ENCODE results near the gene AKR7A2. TPM values are rescaled to one million over a fixed set of nuclear protein-coding genes. Genes with fewer than 3 reads are reported as not detected.

Gene AKR7A2
- polyA plus RNA-seq, 1 donor (not counting 4 experiments of a cell fraction or from before 2014, with no cell fraction given): 21.4 TPM

- no peak overlapping the region for H2AFZ ChIP-seq (ENCODE audit: control insufficient read depth, low read length)
- H3K4me3 ChIP-seq (ENCODE audit: control insufficient read depth in 2 of 3, extremely low read depth in 1 of 3, insufficient read depth in 2 of 3, low read depth in 1 of 3, low read length in 3 of 3): no peak overlapping the region
- H3K36me3 ChIP-seq (ENCODE audit: control insufficient read depth in 2 of 2, extremely low read depth in 1 of 2, insufficient read depth in 2 of 2, low read length in 2 of 2): peaks cover 0 to 23% of the 10 kb centered on the region in 2 experiments
- no peak overlapping the region for H3K4me2 ChIP-seq (ENCODE audit: control insufficient read depth, extremely low read depth, insufficient read depth, low read depth, low read length)
- FAIRE-seq (no peak), DNase-seq (ENCODE audit: low read depth, low spot score) (no peak)
- H3K9me3 ChIP-seq (ENCODE audit: control insufficient read depth, low read depth, low read length): no peaks in the 10 kb centered on the region
- TF ChIP-seq EZH2 (IDR thresholded peaks at IDR 0.05; ENCODE audit: low read length): no peak
- TF ChIP-seq, protein P1, sequence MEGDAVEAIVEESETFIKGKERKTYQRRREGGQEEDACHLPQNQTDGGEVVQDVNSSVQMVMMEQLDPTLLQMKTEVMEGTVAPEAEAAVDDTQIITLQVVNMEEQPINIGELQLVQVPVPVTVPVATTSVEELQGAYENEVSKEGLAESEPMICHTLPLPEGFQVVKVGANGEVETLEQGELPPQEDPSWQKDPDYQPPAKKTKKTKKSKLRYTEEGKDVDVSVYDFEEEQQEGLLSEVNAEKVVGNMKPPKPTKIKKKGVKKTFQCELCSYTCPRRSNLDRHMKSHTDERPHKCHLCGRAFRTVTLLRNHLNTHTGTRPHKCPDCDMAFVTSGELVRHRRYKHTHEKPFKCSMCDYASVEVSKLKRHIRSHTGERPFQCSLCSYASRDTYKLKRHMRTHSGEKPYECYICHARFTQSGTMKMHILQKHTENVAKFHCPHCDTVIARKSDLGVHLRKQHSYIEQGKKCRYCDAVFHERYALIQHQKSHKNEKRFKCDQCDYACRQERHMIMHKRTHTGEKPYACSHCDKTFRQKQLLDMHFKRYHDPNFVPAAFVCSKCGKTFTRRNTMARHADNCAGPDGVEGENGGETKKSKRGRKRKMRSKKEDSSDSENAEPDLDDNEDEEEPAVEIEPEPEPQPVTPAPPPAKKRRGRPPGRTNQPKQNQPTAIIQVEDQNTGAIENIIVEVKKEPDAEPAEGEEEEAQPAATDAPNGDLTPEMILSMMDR (optimal IDR thresholded peaks at IDR 0.05 in 1 of 3, IDR thresholded peaks at IDR 0.05 in 1 of 3, conservative IDR thresholded peaks at IDR 0.05 in 1 of 3; ENCODE audit: extremely low read depth in 1 of 3, insufficient read depth in 2 of 3, low read length in 3 of 3): no peak
- no peaks in the 10 kb centered on the region for H3K27me3 ChIP-seq (ENCODE audit: control insufficient read depth, extremely low read depth, insufficient read depth, low read length)
- no peak overlapping the region for H3K9ac ChIP-seq (ENCODE audit: control insufficient read depth, extremely low read depth, insufficient read depth, low read length)
- no peak overlapping the region for H3K27ac ChIP-seq (ENCODE audit: control insufficient read depth, insufficient read depth, low read length)
- dilution Hi-C loops (cut with MboI; ENCODE audit: extremely low pct_ligation_motif_present, low sequenced_read_pairs): no loop called here
- H3K9me1 ChIP-seq (ENCODE audit: control insufficient read depth, extremely low read depth, insufficient read depth, low read length): no peaks in the 10 kb centered on the region
- H4K20me1 ChIP-seq (ENCODE audit: control insufficient read depth, extremely low read depth, insufficient read depth, low read length): peaks cover 3% of the 10 kb centered on the region
- no peaks in the 10 kb centered on the region for H3K4me1 ChIP-seq (ENCODE audit: control insufficient read depth, extremely low read depth, insufficient read depth, low read length)
- no peaks in the 10 kb centered on the region for H3K79me2 ChIP-seq (ENCODE audit: control insufficient read depth, insufficient read depth, low read length)
Measured at GRCh38 chr1:19327301-19327700, 15.4 kb upstream of the AKR7A2 start.

GRCh38 chr1:19326748-19327065, 14.8 kb upstream of the AKR7A2 start:
- Histone ChIP-seq H3K79me2 (ENCODE audit: control insufficient read depth, insufficient read depth, low read length) (no peaks in the 10 kb centered on the region), H3K36me3 (ENCODE audit: control insufficient read depth in 2 of 2, extremely low read depth in 1 of 2, insufficient read depth in 2 of 2, low read length in 2 of 2) (peaks cover 0 to 25% of the 10 kb centered on the region in 2 experiments), H3K9me1 (ENCODE audit: control insufficient read depth, extremely low read depth, insufficient read depth, low read length) (no peaks in the 10 kb centered on the region), H3K9ac (ENCODE audit: control insufficient read depth, extremely low read depth, insufficient read depth, low read length) (no peak overlapping the region), H2AFZ (ENCODE audit: control insufficient read depth, low read length) (no peak overlapping the region), H3K4me2 (ENCODE audit: control insufficient read depth, extremely low read depth, insufficient read depth, low read depth, low read length) (no peak overlapping the region), H3K4me3 (ENCODE audit: control insufficient read depth in 2 of 3, extremely low read depth in 1 of 3, insufficient read depth in 2 of 3, low read depth in 1 of 3, low read length in 3 of 3) (no peak overlapping the region), H4K20me1 (ENCODE audit: control insufficient read depth, extremely low read depth, insufficient read depth, low read length) (peaks cover 3% of the 10 kb centered on the region), H3K9me3 (ENCODE audit: control insufficient read depth, low read depth, low read length) (no peaks in the 10 kb centered on the region), H3K27ac (ENCODE audit: control insufficient read depth, insufficient read depth, low read length) (no peak overlapping the region), H3K27me3 (ENCODE audit: control insufficient read depth, extremely low read depth, insufficient read depth, low read length) (no peaks in the 10 kb centered on the region), H3K4me1 (ENCODE audit: control insufficient read depth, extremely low read depth, insufficient read depth, low read length) (no peaks in the 10 kb centered on the region)
- FAIRE-seq (no peak), DNase-seq (ENCODE audit: low read depth, low spot score) (no peak)
- TF ChIP-seq EZH2 (IDR thresholded peaks at IDR 0.05; ENCODE audit: low read length): no peak
- TF ChIP-seq, protein P1 (optimal IDR thresholded peaks at IDR 0.05 in 1 of 3, IDR thresholded peaks at IDR 0.05 in 1 of 3, conservative IDR thresholded peaks at IDR 0.05 in 1 of 3; ENCODE audit: extremely low read depth in 1 of 3, insufficient read depth in 2 of 3, low read length in 3 of 3): no peak
- dilution Hi-C loops (cut with MboI; ENCODE audit: extremely low pct_ligation_motif_present, low sequenced_read_pairs): no loop called here
